ENCODE data around the gene PRSS37.

Gene PRSS37

GRCh38 chr7:141841385-141841784, at the start of gene PRSS37:
Gene PRSS37, minus strand, starts transcription at chr7:141841485. Its CDS starts 436 bp downstream, at chr7:141841049.
- Histone ChIP-seq H3K4me3 (no peak within 1 kb of the TSS), H3K27ac (no peak within 1 kb of the TSS)
- TF ChIP-seq CTCF (IDR thresholded peaks at IDR 0.05), result no peak
- no peak for DNase-seq (ENCODE audit: low spot score)

- DNase-seq (ENCODE audit: low spot score), result no peak
- no peak for TF ChIP-seq CTCF (IDR thresholded peaks at IDR 0.05)
- Histone ChIP-seq H3K27ac (no peak overlapping the region), H3K4me3 (no peak overlapping the region)
Measured at GRCh38 chr7:141889321-141889720, 48.0 kb upstream of the PRSS37 start.

GRCh38 chr7:141884539-141885225, 43.4 kb upstream of the PRSS37 start:
- no peak overlapping the region for H3K27ac ChIP-seq
- no peak for DNase-seq (ENCODE audit: low spot score)
- TF ChIP-seq CTCF (IDR thresholded peaks at IDR 0.05), result no peak

GRCh38 chr7:141880960-141881359, 39.7 kb upstream of the PRSS37 start:
- no peak for TF ChIP-seq CTCF (IDR thresholded peaks at IDR 0.05)
- Histone ChIP-seq H3K4me3 (no peak overlapping the region), H3K27ac (no peak overlapping the region)
- no peak for DNase-seq (ENCODE audit: low spot score)

More at GRCh38 chr7:141884539-141885225, 43.4 kb upstream of the PRSS37 start:
- H3K4me3 ChIP-seq, result no peak overlapping the region

- no peak for DNase-seq (ENCODE audit: low spot score)
- Histone ChIP-seq H3K4me3 (no peak overlapping the region), H3K27ac (no peak overlapping the region)
- no peak for TF ChIP-seq CTCF (IDR thresholded peaks at IDR 0.05)
Measured at GRCh38 chr7:141877365-141877764, 36.1 kb upstream of the PRSS37 start.

- no peak overlapping the region for H3K4me3 ChIP-seq
- TF ChIP-seq CTCF (IDR thresholded peaks at IDR 0.05), result no peak
- DNase-seq (ENCODE audit: low spot score), result no peak
- H3K27ac ChIP-seq, result no peak overlapping the region
Measured at GRCh38 chr7:141876371-141876770, 35.1 kb upstream of the PRSS37 start.

- H3K27ac ChIP-seq, result no peak overlapping the region
- H3K4me3 ChIP-seq, result no peak overlapping the region
- DNase-seq (ENCODE audit: low spot score), result no peak
- no peak for TF ChIP-seq CTCF (IDR thresholded peaks at IDR 0.05)
Measured at GRCh38 chr7:141875453-141875852, 34.2 kb upstream of the PRSS37 start.
